ENCODE results near the gene MAEA. TPM values are rescaled to one million over a fixed set of nuclear protein-coding genes. Genes with fewer than 3 reads are reported as not detected.

Gene MAEA
- total RNA-seq, 1 experiment from 2014 or later: 81.1 TPM

DNA sequence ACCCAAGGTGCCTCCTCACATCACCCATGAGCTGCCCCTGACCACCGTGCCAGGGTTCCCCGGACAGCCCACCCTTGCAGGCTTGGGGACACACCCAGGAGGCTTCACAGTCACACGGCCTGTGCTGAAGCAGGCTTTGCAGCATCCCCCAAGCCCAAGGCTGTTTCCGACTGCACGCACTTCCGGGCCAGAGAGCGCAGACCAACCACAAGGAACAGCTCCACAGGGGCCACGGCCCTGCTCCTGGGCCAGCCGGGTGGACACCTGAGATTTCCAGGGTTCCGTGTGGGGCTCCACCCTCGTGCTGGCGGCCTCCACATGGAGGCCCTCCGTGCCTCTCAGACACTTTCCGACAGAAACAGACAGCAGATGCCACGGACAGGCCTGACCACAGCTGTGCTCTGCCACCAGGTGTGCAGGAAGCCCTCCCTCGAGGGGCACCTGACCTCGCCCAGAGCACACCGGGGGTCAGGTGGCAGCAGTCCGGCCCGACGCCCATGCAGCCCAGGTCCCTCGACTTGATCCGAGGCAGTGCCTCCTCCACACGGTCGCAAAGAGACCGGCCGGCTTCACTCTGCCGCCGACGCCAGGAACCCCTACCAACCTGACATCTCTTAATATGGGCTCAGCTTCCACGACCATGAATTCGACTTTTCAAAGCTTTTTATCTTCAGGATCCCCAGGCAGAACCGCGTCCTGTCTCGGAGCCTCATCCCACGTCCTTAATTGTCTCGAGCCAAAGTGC is 48.8 kb upstream of the MAEA start:
- CTCF ChIA-PET: no interaction called here
- Mint-ChIP-seq H3K27ac (ENCODE audit: unreplicated experiment) (no peak overlapping the region), H3K36me3 (ENCODE audit: insufficient read depth, unreplicated experiment) (peaks cover 65% of the 10 kb centered on the region), H3K4me1 (ENCODE audit: low read depth, unreplicated experiment) (peaks cover 7% of the 10 kb centered on the region), H3K27me3 (ENCODE audit: insufficient read depth, unreplicated experiment) (no peaks in the 10 kb centered on the region), H3K4me3 (ENCODE audit: unreplicated experiment) (no peak overlapping the region), H3K9me3 (ENCODE audit: unreplicated experiment) (no peaks in the 10 kb centered on the region)
- no TSS peak for BruUV-seq (replicated peaks)
- intact Hi-C loops (cut with micrococcal nuclease; ENCODE audit: unreplicated experiment): no loop called here
- H3K4me1 ChIP-seq: no peaks in the 10 kb centered on the region; the same call in 1 of the 2 replicates
- H3K4me3 ChIP-seq (ENCODE audit: low read depth, low read length): no peak overlapping the region
- H3K36me3 ChIP-seq (ENCODE audit: control insufficient read depth, insufficient read depth, low read length): no peaks in the 10 kb centered on the region; the same call in 1 of the 2 replicates
- POLR2A ChIA-PET: no interaction called here
- TF ChIP-seq, protein P1, sequence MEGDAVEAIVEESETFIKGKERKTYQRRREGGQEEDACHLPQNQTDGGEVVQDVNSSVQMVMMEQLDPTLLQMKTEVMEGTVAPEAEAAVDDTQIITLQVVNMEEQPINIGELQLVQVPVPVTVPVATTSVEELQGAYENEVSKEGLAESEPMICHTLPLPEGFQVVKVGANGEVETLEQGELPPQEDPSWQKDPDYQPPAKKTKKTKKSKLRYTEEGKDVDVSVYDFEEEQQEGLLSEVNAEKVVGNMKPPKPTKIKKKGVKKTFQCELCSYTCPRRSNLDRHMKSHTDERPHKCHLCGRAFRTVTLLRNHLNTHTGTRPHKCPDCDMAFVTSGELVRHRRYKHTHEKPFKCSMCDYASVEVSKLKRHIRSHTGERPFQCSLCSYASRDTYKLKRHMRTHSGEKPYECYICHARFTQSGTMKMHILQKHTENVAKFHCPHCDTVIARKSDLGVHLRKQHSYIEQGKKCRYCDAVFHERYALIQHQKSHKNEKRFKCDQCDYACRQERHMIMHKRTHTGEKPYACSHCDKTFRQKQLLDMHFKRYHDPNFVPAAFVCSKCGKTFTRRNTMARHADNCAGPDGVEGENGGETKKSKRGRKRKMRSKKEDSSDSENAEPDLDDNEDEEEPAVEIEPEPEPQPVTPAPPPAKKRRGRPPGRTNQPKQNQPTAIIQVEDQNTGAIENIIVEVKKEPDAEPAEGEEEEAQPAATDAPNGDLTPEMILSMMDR (IDR thresholded peaks at IDR 0.05; ENCODE audit: insufficient read depth in 1 of 2, low read depth in 1 of 2, low read length in 1 of 2, severe bottlenecking in 1 of 2, unreplicated experiment in 1 of 2): no peak
- no peaks in the 10 kb centered on the region for H3K27me3 ChIP-seq (replicated peaks; ENCODE audit: control insufficient read depth, insufficient read depth, low read length)
- DNase-seq: peak in 1 of 2 experiments; percentile 30
- H3K9me3 ChIP-seq: no peaks in the 10 kb centered on the region

DNA sequence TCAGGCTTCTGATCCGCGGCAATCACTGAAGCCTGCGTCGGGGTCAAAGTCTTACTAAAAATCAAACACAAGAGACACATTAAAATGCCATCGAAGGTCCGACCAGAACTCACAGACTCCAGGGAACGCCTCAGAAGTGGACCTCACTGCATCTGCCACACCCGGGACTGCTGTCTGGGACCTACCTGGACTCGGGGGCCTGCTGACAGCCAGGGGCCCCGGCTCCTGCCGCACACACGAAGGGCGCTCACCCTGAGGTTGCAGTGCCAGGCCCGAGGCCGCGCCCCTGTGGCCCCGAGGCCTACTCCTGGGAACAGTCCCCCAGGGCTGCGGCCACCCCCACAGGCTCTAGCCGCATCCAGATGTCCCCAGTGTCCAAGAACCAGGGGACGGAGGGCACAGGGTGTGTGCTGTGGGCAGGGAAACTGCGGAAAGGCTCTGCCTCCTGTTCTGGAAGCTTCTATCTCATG is 48.2 kb upstream of the MAEA start:
- ChIA-PET CTCF (no interaction called here), POLR2A (no interaction called here)
- peaks cover 69% of the 10 kb centered on the region for H3K36me3 Mint-ChIP-seq (ENCODE audit: insufficient read depth, unreplicated experiment)
- no TSS peak for BruUV-seq (replicated peaks)
- Histone ChIP-seq H3K4me1 (peaks cover 3% of the 10 kb centered on the region), H3K9me3 (no peaks in the 10 kb centered on the region), H3K27me3 (replicated peaks; ENCODE audit: control insufficient read depth, insufficient read depth, low read length) (no peaks in the 10 kb centered on the region), H3K36me3 (ENCODE audit: control insufficient read depth, insufficient read depth, low read length) (no peaks in the 10 kb centered on the region; the same call in 1 of the 2 replicates), H3K4me3 (ENCODE audit: low read depth, low read length) (no peak overlapping the region)
- no peak overlapping the region for H3K4me3 Mint-ChIP-seq (ENCODE audit: unreplicated experiment)
- no peak overlapping the region for H3K27ac Mint-ChIP-seq (ENCODE audit: unreplicated experiment)
- H3K9me3 Mint-ChIP-seq (ENCODE audit: unreplicated experiment): no peaks in the 10 kb centered on the region
- peaks cover 7% of the 10 kb centered on the region for H3K4me1 Mint-ChIP-seq (ENCODE audit: low read depth, unreplicated experiment)
- no peak for DNase-seq
- intact Hi-C loops (cut with micrococcal nuclease; ENCODE audit: unreplicated experiment): no loop called here
- no peaks in the 10 kb centered on the region for H3K27me3 Mint-ChIP-seq (ENCODE audit: insufficient read depth, unreplicated experiment)
- TF ChIP-seq, protein P1 (IDR thresholded peaks at IDR 0.05; ENCODE audit: insufficient read depth in 1 of 2, low read depth in 1 of 2, low read length in 1 of 2, severe bottlenecking in 1 of 2, unreplicated experiment in 1 of 2): no peak

DNA sequence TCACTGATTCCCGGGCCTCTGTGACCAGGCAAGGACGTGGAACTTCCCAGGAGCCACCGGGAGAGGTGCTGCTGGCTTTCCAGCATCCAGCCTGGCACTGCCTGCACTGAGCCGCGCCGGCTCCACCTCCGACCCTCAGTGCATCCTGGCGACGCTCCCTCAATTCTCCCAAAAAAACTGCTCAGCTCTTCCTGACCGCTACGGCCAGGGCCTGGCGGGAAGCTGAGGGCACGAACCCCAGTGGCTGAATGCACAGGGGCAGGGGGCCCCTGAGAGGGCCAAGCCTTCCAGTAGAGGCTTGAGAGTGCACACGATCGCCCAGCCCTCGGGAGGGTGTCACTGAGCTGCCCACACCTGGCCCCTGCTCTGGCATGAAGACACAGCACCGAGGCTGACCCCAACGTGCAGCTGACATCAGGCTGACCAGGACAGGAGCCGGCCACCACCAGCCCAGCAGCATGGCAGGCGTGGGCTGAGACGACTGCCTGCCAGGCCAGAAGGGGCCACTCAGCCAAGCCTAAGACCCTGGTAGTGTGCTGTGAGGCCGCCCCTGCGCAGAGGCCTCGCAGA is 47.7 kb upstream of the MAEA start:
- Mint-ChIP-seq H3K27me3 (ENCODE audit: insufficient read depth, unreplicated experiment) (no peaks in the 10 kb centered on the region), H3K9me3 (ENCODE audit: unreplicated experiment) (no peaks in the 10 kb centered on the region), H3K4me1 (ENCODE audit: low read depth, unreplicated experiment) (peaks cover 7% of the 10 kb centered on the region), H3K4me3 (ENCODE audit: unreplicated experiment) (no peak overlapping the region), H3K36me3 (ENCODE audit: insufficient read depth, unreplicated experiment) (peaks cover 69% of the 10 kb centered on the region), H3K27ac (ENCODE audit: unreplicated experiment) (no peak overlapping the region)
- Histone ChIP-seq H3K27me3 (replicated peaks; ENCODE audit: control insufficient read depth, insufficient read depth, low read length) (no peaks in the 10 kb centered on the region), H3K4me3 (ENCODE audit: low read depth, low read length) (no peak overlapping the region), H3K4me1 (peaks cover 8% of the 10 kb centered on the region), H3K36me3 (ENCODE audit: control insufficient read depth, insufficient read depth, low read length) (no peaks in the 10 kb centered on the region; the same call in 1 of the 2 replicates), H3K9me3 (no peaks in the 10 kb centered on the region)
- TF ChIP-seq, protein P1 (IDR thresholded peaks at IDR 0.05; ENCODE audit: insufficient read depth in 1 of 2, low read depth in 1 of 2, low read length in 1 of 2, severe bottlenecking in 1 of 2, unreplicated experiment in 1 of 2): no peak
- BruUV-seq (replicated peaks): no TSS peak
- DNase-seq: peak in 1 of 2 experiments; percentile 18
- CTCF ChIA-PET: interaction anchor here (0.6 kb wide), 1 partner anchor 53 kb away, joined by 4 read pairs; no protein-coding TSS in a partner anchor
- POLR2A ChIA-PET: no interaction called here
- intact Hi-C loops (cut with micrococcal nuclease; ENCODE audit: unreplicated experiment): no loop called here
